Osteoblast (primary cell): ENCODE measurements around the gene NETO2. TPM values are rescaled to one million over a fixed set of nuclear protein-coding genes. Genes with fewer than 3 reads are reported as not detected.

Source experiments
- DNase-seq: peaks from one replicate; pipeline ENCODE4 v3.0.0; 2011; ENCODE audit warnings: low spot score, mixed read lengths; ENCODE audit not compliant: insufficient read length; ENCODE audit errors: missing footprints
- H2AFZ ChIP-seq: 2 replicates; pipeline ENCODE4 v1.6.0; 2011; ENCODE audit warnings: mild to moderate bottlenecking, low read length
- H3K27ac ChIP-seq: 2 replicates; pipeline ENCODE4 v1.5.1; 2011; ENCODE audit warnings: mild to moderate bottlenecking, low read depth, low read length, moderate library complexity
- H3K27me3 ChIP-seq: 2 replicates; pipeline ENCODE4 v1.6.0; 2012; ENCODE audit warnings: mild to moderate bottlenecking, control low read depth, inconsistent platforms, low read length, moderate library complexity; ENCODE audit not compliant: insufficient read depth
- H3K36me3 ChIP-seq: 2 replicates; pipeline ENCODE4 v1.5.1; 2011; ENCODE audit warnings: mild to moderate bottlenecking, low read length, control low read depth, moderate library complexity; ENCODE audit not compliant: insufficient read depth
- H3K4me1 ChIP-seq: 2 replicates; pipeline ENCODE4 v1.5.1; 2011; ENCODE audit warnings: mild to moderate bottlenecking, low read length, control low read depth, moderate library complexity; ENCODE audit not compliant: insufficient read depth
- H3K4me2 ChIP-seq: 2 replicates; pipeline ENCODE4 v1.6.0; 2011; ENCODE audit warnings: mild to moderate bottlenecking, low read length; ENCODE audit not compliant: insufficient read depth
- H3K4me3 ChIP-seq: fragments of 200-600 bp; sonication (generic); 3 replicates; pipeline ENCODE4 v1.5.1; 2012; ENCODE audit warnings: mild to moderate bottlenecking, low read length, inconsistent platforms; ENCODE audit not compliant: insufficient read depth
- H3K79me2 ChIP-seq: 2 replicates; pipeline ENCODE4 v1.6.0; 2012; ENCODE audit warnings: mild to moderate bottlenecking, low read length, control low read depth, inconsistent platforms; ENCODE audit not compliant: insufficient read depth
- H3K9me3 ChIP-seq: 2 replicates; pipeline ENCODE4 v1.5.1; 2011; ENCODE audit warnings: low read depth, low read length, control low read depth
- H4K20me1 ChIP-seq: 2 replicates; pipeline ENCODE4 v1.6.0; 2012; ENCODE audit warnings: mild to moderate bottlenecking, low read length, control low read depth; ENCODE audit not compliant: insufficient read depth
- total RNA-seq: library from RNA; depleted of rRNA; stranded (reverse); fragments of >200 nt; gene quantifications from 2 replicates; pipeline ENCODE4 v1.2.3, GENCODE V29; 2012
- TF ChIP-seq, protein P1 (sequence below): IDR thresholded peaks from 2 replicates; pipeline ENCODE4 v1.5.1; 2011; ENCODE audit warnings: mild to moderate bottlenecking, low read depth, low read length, moderate library complexity; ENCODE audit errors: extremely low read depth

The NETO2 gene
- total RNA-seq, 1 donor, result 5.8 TPM

DNA sequence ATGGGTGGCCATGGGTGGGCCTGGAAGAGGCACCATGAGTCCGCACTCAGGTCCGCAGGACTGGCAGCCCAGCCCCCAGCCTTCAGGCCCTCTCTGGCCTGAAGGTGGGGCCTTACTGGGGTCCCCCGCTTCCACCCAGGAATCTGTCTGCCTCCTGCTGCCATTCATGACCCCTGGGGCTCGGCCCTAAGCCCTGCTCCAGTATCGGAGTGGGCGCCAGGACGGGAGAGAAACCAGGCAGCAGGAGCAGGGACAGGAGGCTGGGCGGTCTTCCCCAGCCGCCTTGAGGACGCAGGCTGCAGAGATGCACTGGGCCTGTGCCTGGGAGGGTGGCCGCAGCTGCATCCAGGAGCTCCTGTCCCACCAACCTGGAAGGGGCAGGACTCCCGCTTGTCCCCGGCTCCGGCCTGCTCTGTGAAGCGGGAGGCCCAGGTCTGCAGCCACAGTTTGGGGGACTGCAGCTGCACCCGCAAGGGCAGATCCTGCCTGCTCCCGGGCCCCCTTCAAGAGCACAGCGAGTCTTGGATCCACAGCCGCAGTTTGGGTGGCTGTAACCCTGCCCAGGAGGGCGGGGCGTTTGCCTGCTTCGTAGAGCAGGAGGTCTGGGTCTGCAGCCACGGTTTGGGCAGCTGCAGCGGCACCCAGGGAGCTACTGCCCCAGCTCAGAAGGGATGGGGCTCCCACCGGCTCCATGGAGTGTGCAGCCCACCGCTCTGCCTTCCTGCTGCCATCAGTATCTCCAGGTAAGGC is 88.4 kb downstream of the NETO2 start:
- no peaks in the 10 kb centered on the region for H3K79me2 ChIP-seq
- H3K4me2 ChIP-seq, result no peak overlapping the region
- DNase-seq, result peak; percentile 53
- H3K36me3 ChIP-seq, result no peaks in the 10 kb centered on the region
- TF ChIP-seq, protein P1, sequence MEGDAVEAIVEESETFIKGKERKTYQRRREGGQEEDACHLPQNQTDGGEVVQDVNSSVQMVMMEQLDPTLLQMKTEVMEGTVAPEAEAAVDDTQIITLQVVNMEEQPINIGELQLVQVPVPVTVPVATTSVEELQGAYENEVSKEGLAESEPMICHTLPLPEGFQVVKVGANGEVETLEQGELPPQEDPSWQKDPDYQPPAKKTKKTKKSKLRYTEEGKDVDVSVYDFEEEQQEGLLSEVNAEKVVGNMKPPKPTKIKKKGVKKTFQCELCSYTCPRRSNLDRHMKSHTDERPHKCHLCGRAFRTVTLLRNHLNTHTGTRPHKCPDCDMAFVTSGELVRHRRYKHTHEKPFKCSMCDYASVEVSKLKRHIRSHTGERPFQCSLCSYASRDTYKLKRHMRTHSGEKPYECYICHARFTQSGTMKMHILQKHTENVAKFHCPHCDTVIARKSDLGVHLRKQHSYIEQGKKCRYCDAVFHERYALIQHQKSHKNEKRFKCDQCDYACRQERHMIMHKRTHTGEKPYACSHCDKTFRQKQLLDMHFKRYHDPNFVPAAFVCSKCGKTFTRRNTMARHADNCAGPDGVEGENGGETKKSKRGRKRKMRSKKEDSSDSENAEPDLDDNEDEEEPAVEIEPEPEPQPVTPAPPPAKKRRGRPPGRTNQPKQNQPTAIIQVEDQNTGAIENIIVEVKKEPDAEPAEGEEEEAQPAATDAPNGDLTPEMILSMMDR, result no peak
- H3K9me3 ChIP-seq, result no peaks in the 10 kb centered on the region
- no peaks in the 10 kb centered on the region for H3K4me1 ChIP-seq
- no peaks in the 10 kb centered on the region for H4K20me1 ChIP-seq
- H3K27me3 ChIP-seq, result no peaks in the 10 kb centered on the region
- no peak overlapping the region for H3K4me3 ChIP-seq
- no peak overlapping the region for H3K27ac ChIP-seq
- no peak overlapping the region for H2AFZ ChIP-seq

DNA sequence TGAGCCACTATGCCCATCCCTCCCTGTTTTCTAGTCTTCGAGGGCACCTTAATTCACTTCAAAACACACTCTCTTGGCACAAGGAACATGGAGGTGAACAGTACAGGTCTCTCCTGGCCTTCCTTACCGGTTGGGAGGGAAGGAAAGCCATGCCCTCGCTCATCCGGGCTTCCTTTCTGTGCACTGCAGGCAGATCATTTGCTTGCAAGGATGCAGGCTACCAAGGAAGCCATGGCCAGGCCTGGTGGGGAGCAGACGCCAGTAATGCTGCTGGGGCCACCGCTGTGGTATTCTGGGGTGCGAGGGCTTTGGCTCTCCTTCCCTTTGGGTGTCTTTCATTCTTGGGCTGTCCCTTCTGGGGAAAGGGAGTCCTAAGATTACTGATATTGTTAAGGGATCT is 89.4 kb downstream of the NETO2 start:
- TF ChIP-seq, protein P1, result no peak
- H3K4me1 ChIP-seq, result no peaks in the 10 kb centered on the region
- no peak overlapping the region for H3K4me2 ChIP-seq
- no peaks in the 10 kb centered on the region for H4K20me1 ChIP-seq
- no peaks in the 10 kb centered on the region for H3K9me3 ChIP-seq
- no peak overlapping the region for H3K27ac ChIP-seq
- no peak overlapping the region for H3K4me3 ChIP-seq
- peak; percentile 74 for DNase-seq
- H3K36me3 ChIP-seq, result no peaks in the 10 kb centered on the region
- H3K79me2 ChIP-seq, result no peaks in the 10 kb centered on the region
- no peak overlapping the region for H2AFZ ChIP-seq
- no peaks in the 10 kb centered on the region for H3K27me3 ChIP-seq

- H4K20me1 ChIP-seq, result no peaks in the 10 kb centered on the region
- no peak for DNase-seq
- no peaks in the 10 kb centered on the region for H3K27me3 ChIP-seq
- no peaks in the 10 kb centered on the region for H3K79me2 ChIP-seq
- H3K27ac ChIP-seq, result no peak overlapping the region
- TF ChIP-seq, protein P1, result no peak
- no peak overlapping the region for H2AFZ ChIP-seq
- H3K9me3 ChIP-seq, result no peaks in the 10 kb centered on the region
- H3K4me1 ChIP-seq, result no peaks in the 10 kb centered on the region
- H3K36me3 ChIP-seq, result no peaks in the 10 kb centered on the region
- no peak overlapping the region for H3K4me2 ChIP-seq
- no peak overlapping the region for H3K4me3 ChIP-seq
Measured at GRCh38 chr16:47053895-47054294, 89.8 kb downstream of the NETO2 start.

DNA sequence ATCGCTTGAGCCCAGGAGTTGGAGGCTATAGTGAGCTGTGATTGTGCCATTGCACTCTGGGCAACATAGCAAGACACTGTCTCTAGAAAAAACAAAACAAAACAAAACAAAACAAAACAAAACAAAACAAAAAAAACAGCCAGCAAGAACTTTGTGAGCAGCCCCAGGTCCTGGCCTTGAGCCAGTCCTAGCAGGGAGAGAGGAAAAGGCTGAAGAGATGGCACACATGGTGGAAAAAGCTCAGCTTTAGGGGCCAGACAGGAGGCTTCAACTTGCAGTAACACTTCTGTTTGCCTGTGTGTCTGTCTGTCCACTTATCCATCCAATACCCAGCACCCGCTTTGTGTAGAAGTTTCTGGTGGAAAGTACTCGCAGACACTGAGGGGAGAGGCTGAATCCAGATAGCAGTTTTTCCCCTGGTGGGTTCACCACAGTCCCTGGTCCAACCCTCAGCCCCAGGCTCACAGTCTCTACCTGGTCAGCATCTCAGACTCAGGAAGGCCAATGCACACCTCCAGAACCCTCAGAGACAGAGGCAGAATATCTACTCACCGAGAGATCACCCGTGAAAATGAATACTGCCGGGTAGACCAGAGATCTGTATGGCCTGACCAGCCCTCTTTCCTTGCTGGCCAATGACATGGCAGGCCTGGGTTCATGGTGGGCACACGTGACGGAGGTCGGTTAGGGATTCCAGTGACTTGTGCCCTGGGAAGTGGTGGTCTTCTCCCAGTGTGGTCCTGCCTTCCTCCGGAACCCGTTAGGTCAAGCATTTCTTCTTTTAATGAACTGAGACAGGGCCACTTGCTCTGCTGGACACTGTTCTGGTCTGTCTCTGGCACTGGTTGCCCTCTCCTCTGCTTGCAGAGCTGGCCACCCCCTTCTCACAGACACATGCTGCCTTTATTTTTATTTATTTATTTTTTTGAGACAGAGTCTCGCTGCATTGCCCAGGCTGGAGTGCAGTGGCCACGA is 90.8 kb downstream of the NETO2 start:
- TF ChIP-seq, protein P1, result no peak
- Histone ChIP-seq H3K79me2 (no peaks in the 10 kb centered on the region), H3K9me3 (no peaks in the 10 kb centered on the region), H4K20me1 (no peaks in the 10 kb centered on the region), H3K4me1 (no peaks in the 10 kb centered on the region), H2AFZ (no peak overlapping the region), H3K27me3 (no peaks in the 10 kb centered on the region), H3K36me3 (no peaks in the 10 kb centered on the region), H3K4me3 (no peak overlapping the region), H3K4me2 (no peak overlapping the region), H3K27ac (no peak overlapping the region)
- DNase-seq, result peak; percentile 62
